ENCODE results near the gene CES1. TPM values are rescaled to one million over a fixed set of nuclear protein-coding genes. Genes with fewer than 3 reads are reported as not detected.

Gene CES1
- total RNA-seq, 2 experiments from 2014 or later, result not detected

DNA sequence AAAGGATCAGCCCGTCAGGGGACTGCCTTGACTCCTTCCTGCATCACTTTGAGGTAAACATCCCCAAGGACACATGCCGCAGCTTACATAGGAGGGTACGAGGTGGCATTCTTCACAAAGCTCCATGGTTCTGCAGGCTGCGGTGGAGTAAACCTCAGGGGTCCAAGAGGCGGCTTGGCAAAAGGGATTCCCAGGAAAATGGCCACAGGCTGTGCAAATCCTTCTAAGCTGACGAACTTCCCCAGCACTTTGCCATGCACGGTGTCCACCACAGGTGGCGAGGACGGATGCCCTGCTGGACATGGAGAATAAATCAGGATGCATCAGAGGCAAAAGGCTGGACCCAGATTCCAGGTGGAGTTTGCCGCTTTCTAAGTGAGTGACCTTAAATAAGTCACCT, 4.2 kb downstream of the CES1 start:
- H3K9me3 ChIP-seq (ENCODE audit: low read length), result no peaks in the 10 kb centered on the region
- H3K9me2 ChIP-seq (ENCODE audit: insufficient read depth, low read length), result no peaks in the 10 kb centered on the region
- ChIA-PET POLR2A (no interaction called here), CTCF (ENCODE audit: unreplicated experiment) (no interaction called here)
- H3K4me3 ChIP-seq (ENCODE audit: low read depth, low read length, poor library complexity, severe bottlenecking), result no peak overlapping the region
- intact Hi-C loops (cut with micrococcal nuclease; ENCODE audit: unreplicated experiment), result loop anchor here (2.0 kb wide), 1 partner anchor 64 kb away; no protein-coding TSS in a partner anchor
- H3K36me3 ChIP-seq (ENCODE audit: insufficient read depth, low read length), result no peaks in the 10 kb centered on the region
- no TSS peak for BruUV-seq (replicated peaks)
- H3K79me2 ChIP-seq (ENCODE audit: insufficient read depth, low read depth, low read length), result no peaks in the 10 kb centered on the region
- H3K4me1 ChIP-seq (ENCODE audit: insufficient read depth, low read length, poor library complexity, severe bottlenecking), result no peaks in the 10 kb centered on the region
- no peak overlapping the region for H3K4me2 ChIP-seq (ENCODE audit: low read length)
- TF ChIP-seq, protein P1, sequence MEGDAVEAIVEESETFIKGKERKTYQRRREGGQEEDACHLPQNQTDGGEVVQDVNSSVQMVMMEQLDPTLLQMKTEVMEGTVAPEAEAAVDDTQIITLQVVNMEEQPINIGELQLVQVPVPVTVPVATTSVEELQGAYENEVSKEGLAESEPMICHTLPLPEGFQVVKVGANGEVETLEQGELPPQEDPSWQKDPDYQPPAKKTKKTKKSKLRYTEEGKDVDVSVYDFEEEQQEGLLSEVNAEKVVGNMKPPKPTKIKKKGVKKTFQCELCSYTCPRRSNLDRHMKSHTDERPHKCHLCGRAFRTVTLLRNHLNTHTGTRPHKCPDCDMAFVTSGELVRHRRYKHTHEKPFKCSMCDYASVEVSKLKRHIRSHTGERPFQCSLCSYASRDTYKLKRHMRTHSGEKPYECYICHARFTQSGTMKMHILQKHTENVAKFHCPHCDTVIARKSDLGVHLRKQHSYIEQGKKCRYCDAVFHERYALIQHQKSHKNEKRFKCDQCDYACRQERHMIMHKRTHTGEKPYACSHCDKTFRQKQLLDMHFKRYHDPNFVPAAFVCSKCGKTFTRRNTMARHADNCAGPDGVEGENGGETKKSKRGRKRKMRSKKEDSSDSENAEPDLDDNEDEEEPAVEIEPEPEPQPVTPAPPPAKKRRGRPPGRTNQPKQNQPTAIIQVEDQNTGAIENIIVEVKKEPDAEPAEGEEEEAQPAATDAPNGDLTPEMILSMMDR (conservative IDR thresholded peaks at IDR 0.05; ENCODE audit: low read length), result no peak
- TF ChIP-seq EZH2phosphoT487 (IDR thresholded peaks at IDR 0.05; ENCODE audit: borderline replicate concordance, low read depth, low read length), result no peak
- no peak overlapping the region for H2AFZ ChIP-seq (ENCODE audit: low read length)
- no peaks in the 10 kb centered on the region for H4K20me1 ChIP-seq (ENCODE audit: insufficient read depth, low read length)
- H3K27ac ChIP-seq (ENCODE audit: low read depth, low read length, poor library complexity, severe bottlenecking), result no peak overlapping the region
- no peak for DNase-seq (ENCODE audit: low spot score)

DNA sequence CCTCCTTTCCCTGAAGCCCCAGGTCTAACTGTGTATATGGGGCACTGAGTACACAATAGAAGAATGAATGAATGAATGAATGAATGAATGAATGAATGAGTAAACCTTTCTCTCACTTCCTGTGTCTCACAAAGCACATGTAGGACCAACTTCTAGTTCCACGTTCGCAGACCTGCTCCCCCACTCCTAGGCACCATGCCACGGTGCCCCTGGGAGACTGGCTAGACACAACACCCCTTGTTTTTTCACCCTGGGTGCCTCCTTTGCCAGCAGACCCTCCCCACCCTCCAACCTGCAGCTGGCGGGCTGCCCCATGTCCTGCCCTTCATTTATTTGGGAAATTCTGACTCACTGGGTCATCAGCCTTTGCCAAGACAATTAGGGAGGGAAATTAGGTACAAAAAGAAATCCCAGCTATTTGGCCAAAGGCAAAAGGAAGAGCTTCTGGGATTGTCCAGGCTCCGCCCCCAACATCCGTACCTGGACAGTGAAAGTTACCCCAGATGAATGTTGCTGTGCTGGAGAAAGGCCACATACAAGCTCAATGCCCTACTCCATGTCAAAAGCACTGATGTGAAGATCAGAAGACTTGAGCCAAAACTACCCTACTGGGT, 7.7 kb downstream of the CES1 start:
- no peak overlapping the region for H3K27ac ChIP-seq (ENCODE audit: low read depth, low read length, poor library complexity, severe bottlenecking)
- no peak overlapping the region for H2AFZ ChIP-seq (ENCODE audit: low read length)
- intact Hi-C loops (cut with micrococcal nuclease; ENCODE audit: unreplicated experiment), result no loop called here
- H3K4me2 ChIP-seq (ENCODE audit: low read length), result no peak overlapping the region
- DNase-seq (ENCODE audit: low spot score), result no peak
- H3K4me3 ChIP-seq (ENCODE audit: low read depth, low read length, poor library complexity, severe bottlenecking), result no peak overlapping the region
- H3K9me2 ChIP-seq (ENCODE audit: insufficient read depth, low read length), result no peaks in the 10 kb centered on the region
- no peaks in the 10 kb centered on the region for H3K36me3 ChIP-seq (ENCODE audit: insufficient read depth, low read length)
- CTCF ChIA-PET (ENCODE audit: unreplicated experiment), result no interaction called here
- no peaks in the 10 kb centered on the region for H4K20me1 ChIP-seq (ENCODE audit: insufficient read depth, low read length)
- no TSS peak for BruUV-seq (replicated peaks)
- POLR2A ChIA-PET, result no interaction called here
- no peaks in the 10 kb centered on the region for H3K9me3 ChIP-seq (ENCODE audit: low read length)
- no peaks in the 10 kb centered on the region for H3K4me1 ChIP-seq (ENCODE audit: insufficient read depth, low read length, poor library complexity, severe bottlenecking)
- TF ChIP-seq, protein P1 (conservative IDR thresholded peaks at IDR 0.05; ENCODE audit: low read length), result no peak
- no peak for TF ChIP-seq EZH2phosphoT487 (IDR thresholded peaks at IDR 0.05; ENCODE audit: borderline replicate concordance, low read depth, low read length)
- H3K79me2 ChIP-seq (ENCODE audit: insufficient read depth, low read depth, low read length), result no peaks in the 10 kb centered on the region

DNA sequence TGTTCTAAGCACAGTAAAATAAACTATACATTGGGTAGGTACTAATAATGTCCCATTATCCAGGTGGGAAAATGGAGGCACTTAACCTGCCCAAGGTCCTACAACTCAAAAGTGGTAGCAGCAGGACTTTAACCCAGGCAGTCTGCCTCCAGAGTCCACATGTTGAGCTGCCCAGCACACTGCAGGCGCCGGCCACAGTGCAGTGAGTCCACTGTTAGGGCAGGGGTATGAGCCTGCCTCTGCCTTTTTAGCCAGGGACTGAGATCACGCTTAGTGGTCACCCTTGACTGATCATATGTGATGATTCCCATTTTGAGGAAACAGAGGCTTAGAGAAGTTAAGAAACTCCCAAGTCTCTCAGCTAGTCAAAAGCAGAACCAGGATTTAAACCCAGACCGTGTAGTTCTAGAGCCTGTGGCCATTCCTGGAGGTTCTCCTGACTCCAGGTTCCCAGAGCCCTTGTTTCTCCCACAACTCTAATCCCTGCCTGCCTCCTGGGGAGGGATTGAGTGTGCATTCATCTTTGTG, 8.4 kb downstream of the CES1 start:
- ChIA-PET CTCF (ENCODE audit: unreplicated experiment) (no interaction called here), POLR2A (no interaction called here)
- no peak overlapping the region for H3K4me3 ChIP-seq (ENCODE audit: low read depth, low read length, poor library complexity, severe bottlenecking)
- H3K79me2 ChIP-seq (ENCODE audit: insufficient read depth, low read depth, low read length), result no peaks in the 10 kb centered on the region
- no peaks in the 10 kb centered on the region for H4K20me1 ChIP-seq (ENCODE audit: insufficient read depth, low read length)
- intact Hi-C loops (cut with micrococcal nuclease; ENCODE audit: unreplicated experiment), result no loop called here
- H3K27ac ChIP-seq (ENCODE audit: low read depth, low read length, poor library complexity, severe bottlenecking), result no peak overlapping the region
- no peak overlapping the region for H3K4me2 ChIP-seq (ENCODE audit: low read length)
- no peak overlapping the region for H2AFZ ChIP-seq (ENCODE audit: low read length)
- BruUV-seq (replicated peaks), result no TSS peak
- TF ChIP-seq, protein P1 (conservative IDR thresholded peaks at IDR 0.05; ENCODE audit: low read length), result no peak
- TF ChIP-seq EZH2phosphoT487 (IDR thresholded peaks at IDR 0.05; ENCODE audit: borderline replicate concordance, low read depth, low read length), result no peak
- no peaks in the 10 kb centered on the region for H3K9me2 ChIP-seq (ENCODE audit: insufficient read depth, low read length)
- no peaks in the 10 kb centered on the region for H3K4me1 ChIP-seq (ENCODE audit: insufficient read depth, low read length, poor library complexity, severe bottlenecking)
- DNase-seq (ENCODE audit: low spot score), result no peak
- no peaks in the 10 kb centered on the region for H3K36me3 ChIP-seq (ENCODE audit: insufficient read depth, low read length)
- no peaks in the 10 kb centered on the region for H3K9me3 ChIP-seq (ENCODE audit: low read length)

Measured in OCI-LY7 (cell line).